T-helper 22 cell (primary cell): ENCODE data around the gene VDR.

ENCODE experiments used
- DNase-seq: peaks from one replicate; pipeline ENCODE4 v3.0.0-alpha.2; 2020; ENCODE audit warnings: low read depth

Gene VDR

GRCh38 chr12:47870175-47870781 is 34.5 kb downstream of the VDR start:
- DNase-seq = no peak

GRCh38 chr12:47868552-47869031 is 36.2 kb downstream of the VDR start:
- no peak for DNase-seq

- no peak for DNase-seq
Observed at GRCh38 chr12:47868041-47868440, 36.8 kb downstream of the VDR start.

GRCh38 chr12:47867495-47867941 is 37.3 kb downstream of the VDR start:
- no peak for DNase-seq

GRCh38 chr12:47864646-47865235 is 40.1 kb downstream of the VDR start:
- no peak for DNase-seq

GRCh38 chr12:47863985-47864384 is 40.8 kb downstream of the VDR start:
- no peak for DNase-seq

GRCh38 chr12:47863467-47863866 is 41.3 kb downstream of the VDR start:
- DNase-seq = no peak

GRCh38 chr12:47862881-47863280 is 41.9 kb downstream of the VDR start:
- no peak for DNase-seq

- no peak for DNase-seq
Observed at GRCh38 chr12:47862167-47862750, 42.5 kb downstream of the VDR start.

- no peak for DNase-seq
Observed at GRCh38 chr12:47860873-47861272, 43.9 kb downstream of the VDR start.

- no peak for DNase-seq
Observed at GRCh38 chr12:47860279-47860841, 44.4 kb downstream of the VDR start.

GRCh38 chr12:47858511-47859266 is 46.1 kb downstream of the VDR start:
- no peak for DNase-seq

- DNase-seq = no peak
Observed at GRCh38 chr12:47856721-47857575, 47.8 kb downstream of the VDR start.

GRCh38 chr12:47856094-47856493 is 48.7 kb downstream of the VDR start:
- no peak for DNase-seq

GRCh38 chr12:47855502-47855901 is 49.3 kb downstream of the VDR start:
- DNase-seq = no peak

GRCh38 chr12:47854531-47854930 is 50.3 kb downstream of the VDR start:
- DNase-seq = no peak

GRCh38 chr12:47852096-47852571 is 52.7 kb downstream of the VDR start:
- no peak for DNase-seq

GRCh38 chr12:47851303-47851952 is 53.4 kb downstream of the VDR start:
- no peak for DNase-seq

GRCh38 chr12:47850153-47851084 is 54.4 kb downstream of the VDR start:
- no peak for DNase-seq

- no peak for DNase-seq
Observed at GRCh38 chr12:47849261-47849660, 55.5 kb downstream of the VDR start.
